Parathyroid adenoma (tissue), 2 donors: ENCODE results near the gene PIP5KL1.

ENCODE experiments used
- H2AFZ ChIP-seq: fragments of 300-600 bp; sonication (generic); one replicate; pipeline ENCODE4 v1.7.0; 2017; ENCODE audit warnings: antibody characterized with exemption, mild to moderate bottlenecking
- H3K27ac ChIP-seq: fragments of 300-600 bp; sonication (generic); one replicate; pipeline ENCODE4 v1.7.0; 2017
- H3K27me3 ChIP-seq: fragments of 300-600 bp; sonication (generic); one replicate; pipeline ENCODE4 v1.7.0; 2017; ENCODE audit warnings: low read length; ENCODE audit not compliant: control insufficient read depth, insufficient read depth
- H3K36me3 ChIP-seq: fragments of 300-600 bp; sonication (generic); one replicate; pipeline ENCODE4 v1.7.0; 2017; ENCODE audit warnings: low read length; ENCODE audit not compliant: control insufficient read depth, insufficient read depth
- H3K4me1 ChIP-seq: fragments of 300-600 bp; sonication (generic); one replicate; pipeline ENCODE4 v1.7.0; 2017; ENCODE audit warnings: control low read depth
- H3K4me2 ChIP-seq: fragments of 300-600 bp; sonication (generic); one replicate; pipeline ENCODE4 v1.7.0; 2017; ENCODE audit warnings: low read length
- H3K4me3 ChIP-seq: fragments of 300-600 bp; sonication (generic); one replicate; pipeline ENCODE4 v1.7.0; 2017; ENCODE audit warnings: low read depth, low read length
- H3K79me2 ChIP-seq: fragments of 300-600 bp; sonication (generic); one replicate; pipeline ENCODE4 v1.7.0; 2017; ENCODE audit warnings: control low read depth
- H3K9ac ChIP-seq: fragments of 300-600 bp; sonication (generic); one replicate; pipeline ENCODE4 v1.7.0; 2017; ENCODE audit warnings: mild to moderate bottlenecking
- H3K9me3 ChIP-seq: fragments of 300-600 bp; sonication (generic); one replicate; pipeline ENCODE4 v1.7.0; 2017; ENCODE audit warnings: low read length; ENCODE audit not compliant: control insufficient read depth
- CTCF ChIP-seq: fragments of 300-600 bp; sonication (generic); IDR thresholded peaks from one replicate; pipeline ENCODE4 v1.7.0; 2017; ENCODE audit warnings: antibody characterized with exemption, mild to moderate bottlenecking
- donor health status: primary hyperparathyroidism.

Gene PIP5KL1

GRCh38 chr9:127963041-127963358 is 32.4 kb upstream of the PIP5KL1 start:
- Histone ChIP-seq H2AFZ (no peak overlapping the region), H3K4me2 (no peak overlapping the region), H3K79me2 (peaks cover 6% of the 10 kb centered on the region), H3K27ac (no peak overlapping the region), H3K4me1 (peaks cover 15% of the 10 kb centered on the region), H3K36me3 (no peaks in the 10 kb centered on the region), H3K9me3 (no peaks in the 10 kb centered on the region), H3K27me3 (no peaks in the 10 kb centered on the region), H3K4me3 (no peak overlapping the region), H3K9ac (no peak overlapping the region)
- TF ChIP-seq CTCF: no peak

- Histone ChIP-seq H3K79me2 (peaks cover 6% of the 10 kb centered on the region), H3K4me1 (peaks cover 15% of the 10 kb centered on the region), H3K27me3 (no peaks in the 10 kb centered on the region), H2AFZ (no peak overlapping the region), H3K27ac (no peak overlapping the region), H3K9me3 (no peaks in the 10 kb centered on the region), H3K4me2 (no peak overlapping the region), H3K9ac (no peak overlapping the region), H3K36me3 (no peaks in the 10 kb centered on the region), H3K4me3 (no peak overlapping the region)
- no peak for TF ChIP-seq CTCF
Measured at GRCh38 chr9:127962278-127962677, 31.7 kb upstream of the PIP5KL1 start.

GRCh38 chr9:127961613-127962155 is 31.1 kb upstream of the PIP5KL1 start:
- Histone ChIP-seq H3K79me2 (peaks cover 9% of the 10 kb centered on the region), H3K4me3 (no peak overlapping the region), H2AFZ (no peak overlapping the region), H3K4me1 (peaks cover 15% of the 10 kb centered on the region), H3K36me3 (no peaks in the 10 kb centered on the region), H3K9me3 (no peaks in the 10 kb centered on the region), H3K4me2 (no peak overlapping the region), H3K9ac (no peak overlapping the region), H3K27ac (no peak overlapping the region), H3K27me3 (no peaks in the 10 kb centered on the region)
- TF ChIP-seq CTCF: no peak

- Histone ChIP-seq H3K27ac (no peak overlapping the region), H3K27me3 (no peaks in the 10 kb centered on the region), H3K4me2 (no peak overlapping the region), H3K4me1 (peaks cover 15% of the 10 kb centered on the region), H3K36me3 (no peaks in the 10 kb centered on the region), H3K9me3 (no peaks in the 10 kb centered on the region), H3K9ac (no peak overlapping the region), H2AFZ (no peak overlapping the region), H3K4me3 (no peak overlapping the region), H3K79me2 (peaks cover 13% of the 10 kb centered on the region)
- TF ChIP-seq CTCF: no peak
Measured at GRCh38 chr9:127961155-127961490, 30.5 kb upstream of the PIP5KL1 start.

GRCh38 chr9:127960410-127961154 is 30.0 kb upstream of the PIP5KL1 start:
- no peak for TF ChIP-seq CTCF
- Histone ChIP-seq H3K27ac (peak overlapping the region; percentile 54), H3K4me2 (no peak overlapping the region), H3K9me3 (no peaks in the 10 kb centered on the region), H3K79me2 (peaks cover 19% of the 10 kb centered on the region), H3K4me3 (no peak overlapping the region), H3K9ac (no peak overlapping the region), H2AFZ (no peak overlapping the region), H3K27me3 (no peaks in the 10 kb centered on the region), H3K4me1 (peaks cover 16% of the 10 kb centered on the region), H3K36me3 (no peaks in the 10 kb centered on the region)
